Stimulated activated CD4-positive, alpha-beta T cell treated with anti-CD3 and anti-CD28 coated beads, Interleukin-4, amount 100 ng/mL, for 4 hours (primary cell): ENCODE measurements around the gene AMACR.

ENCODE experiments used
- DNase-seq, 2 experiments: peaks; one replicate each; pipeline ENCODE4 v3.0.0-alpha.2; 2020

Gene AMACR

GRCh38 chr5:34007621-34008600, at the start of gene AMACR:
Gene AMACR (minus strand): TSS chr5:34008050. CDS start chr5:34008019, 31 bp downstream.
- DNase-seq = peak; percentile 87 to 91

DNA sequence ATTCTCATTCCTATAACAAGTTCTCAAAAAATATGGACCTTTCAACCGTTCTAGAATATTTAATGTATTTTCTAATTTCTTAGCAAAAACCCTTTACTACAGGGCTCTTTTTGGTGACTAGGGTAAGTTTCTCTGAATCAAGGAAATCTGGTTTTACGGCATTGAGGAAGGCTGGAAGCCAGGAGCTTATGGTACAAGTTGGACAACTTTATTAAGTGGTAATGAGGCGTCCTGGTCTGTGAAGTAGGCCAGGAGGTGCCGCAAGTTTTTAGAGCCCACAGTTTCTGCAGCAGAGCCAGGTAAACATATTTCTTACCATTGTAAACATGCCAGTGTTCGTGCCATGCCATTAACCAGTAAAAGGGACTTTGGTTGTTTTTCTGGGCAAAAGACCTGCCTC, 49.7 kb upstream of the AMACR start:
- DNase-seq = no peak

DNA sequence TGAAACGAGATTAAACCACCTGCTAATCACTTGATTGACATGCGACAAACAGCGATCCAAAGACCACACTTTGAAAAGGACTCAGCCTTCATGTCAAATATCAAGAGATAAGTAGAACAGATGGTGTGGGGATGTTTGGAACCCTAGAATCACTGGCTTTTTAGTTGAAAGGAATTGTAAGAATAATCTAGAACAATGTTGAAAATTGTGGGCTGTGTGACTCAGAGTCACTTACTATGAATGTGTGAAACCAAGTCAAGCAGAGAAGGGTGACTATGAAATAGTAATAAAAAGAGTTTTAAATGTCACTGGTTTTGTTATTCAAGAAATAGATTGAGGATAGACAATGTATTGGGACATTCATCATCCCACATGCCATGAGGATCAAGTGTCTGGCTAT, 49.3 kb upstream of the AMACR start:
- DNase-seq = no peak

DNA sequence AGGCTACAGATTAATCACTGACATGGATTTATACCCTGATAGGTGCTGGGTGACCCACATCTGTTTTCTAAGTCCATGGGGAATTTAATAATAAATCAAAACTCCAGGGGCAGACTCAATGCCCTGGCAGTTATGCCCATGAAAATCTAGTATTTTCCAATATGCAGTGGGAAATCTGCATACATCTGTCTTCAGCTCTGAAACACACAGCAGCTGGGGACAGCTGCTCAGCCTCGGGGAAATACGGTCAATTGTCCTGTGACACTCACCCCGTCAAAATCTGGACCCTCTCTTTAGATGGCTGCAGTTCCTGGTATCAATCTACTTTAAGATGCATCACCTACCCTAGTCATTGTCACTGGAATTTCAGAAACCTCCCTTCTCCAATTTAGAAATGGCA, 47.8 kb upstream of the AMACR start:
- DNase-seq = no peak

GRCh38 chr5:34054400-34054729, 46.5 kb upstream of the AMACR start:
- DNase-seq = no peak

DNA sequence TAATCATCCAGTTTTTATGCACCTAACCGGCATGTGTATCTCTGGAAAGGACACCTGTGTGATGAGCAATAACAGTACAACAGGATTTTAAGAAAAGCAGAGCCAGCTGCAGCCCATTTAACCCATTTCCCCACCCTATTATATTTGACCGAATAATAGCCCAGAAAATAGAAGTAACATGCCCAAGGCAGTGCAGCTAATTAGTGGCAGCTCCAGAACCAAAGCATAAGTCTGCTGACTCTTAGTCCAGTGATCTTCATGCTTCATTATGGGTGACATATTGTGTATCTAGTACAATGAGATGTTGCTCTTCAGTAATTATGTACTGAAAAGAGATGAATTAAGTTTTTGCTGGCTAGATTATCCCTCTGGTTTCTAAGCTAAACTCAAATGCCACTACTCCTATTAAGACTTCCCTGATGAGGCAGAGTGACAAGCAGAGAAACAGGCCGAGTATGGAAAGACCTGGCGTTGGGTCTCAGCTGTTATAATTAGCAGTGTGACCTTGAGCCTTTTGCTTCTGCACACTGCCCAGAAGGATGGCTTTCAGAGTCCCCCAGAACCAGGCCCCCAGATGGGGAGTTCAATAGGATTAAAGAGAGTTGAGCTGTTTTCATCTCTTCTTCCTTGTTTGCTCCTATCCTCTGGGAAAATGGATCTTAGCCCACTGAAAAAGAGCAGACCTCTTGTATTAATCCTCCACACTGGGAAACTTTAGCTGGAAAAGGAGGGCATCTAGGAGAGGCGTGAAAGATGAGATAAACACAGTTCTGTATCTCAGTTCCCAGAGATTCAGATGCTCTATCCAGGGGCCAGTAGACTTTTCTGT, 45.9 kb upstream of the AMACR start:
- no peak for DNase-seq

GRCh38 chr5:34053133-34053532, 45.3 kb upstream of the AMACR start:
- DNase-seq = no peak

- no peak for DNase-seq
These were observed 43.6 kb upstream of the AMACR start for GRCh38 chr5:34051374-34051980.

GRCh38 chr5:34047774-34048572, 40.1 kb upstream of the AMACR start:
- DNase-seq = no peak

- no peak for DNase-seq
These were observed 39.3 kb upstream of the AMACR start for GRCh38 chr5:34047143-34047542.

DNA sequence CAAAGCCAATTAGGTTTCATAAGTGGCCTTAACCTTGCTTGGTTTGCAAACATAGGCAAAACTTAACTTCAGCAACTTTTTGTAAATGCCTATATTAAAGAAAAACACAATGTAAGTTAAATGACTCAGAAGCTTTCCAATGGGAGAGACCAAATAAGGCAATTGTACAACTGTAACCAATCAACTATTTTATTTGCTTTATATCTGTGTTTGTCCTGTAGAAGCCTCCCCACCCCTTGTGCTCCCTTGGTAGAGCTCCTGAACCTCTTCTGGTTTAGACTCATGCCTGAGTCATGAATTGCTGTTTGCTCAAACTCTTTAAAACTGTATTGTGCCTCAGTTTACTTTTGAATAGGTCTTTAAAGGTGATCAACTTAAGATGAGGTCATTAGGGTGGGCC, 38.1 kb upstream of the AMACR start:
- DNase-seq = no peak

DNA sequence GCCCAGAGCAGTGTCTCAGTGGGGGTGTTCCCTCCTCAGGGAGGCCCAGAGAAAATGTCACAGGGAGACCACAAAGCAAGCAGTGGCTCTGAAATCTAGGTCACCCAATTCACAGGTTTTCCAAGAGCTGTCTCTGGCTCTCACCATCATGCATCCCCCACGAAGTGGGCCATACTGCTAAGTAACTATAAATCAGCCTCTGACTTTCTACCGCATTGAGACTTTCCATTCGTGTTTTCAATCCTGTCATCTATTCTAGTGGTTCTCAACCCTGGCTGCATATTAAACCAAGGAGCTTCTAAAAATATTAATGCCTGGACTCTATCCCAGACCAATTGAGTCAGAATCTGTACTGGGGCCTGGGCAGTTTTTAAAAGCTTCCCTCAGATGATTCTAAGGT, 37.2 kb upstream of the AMACR start:
- peak in 1 of 2 experiments; percentile 1 for DNase-seq

DNA sequence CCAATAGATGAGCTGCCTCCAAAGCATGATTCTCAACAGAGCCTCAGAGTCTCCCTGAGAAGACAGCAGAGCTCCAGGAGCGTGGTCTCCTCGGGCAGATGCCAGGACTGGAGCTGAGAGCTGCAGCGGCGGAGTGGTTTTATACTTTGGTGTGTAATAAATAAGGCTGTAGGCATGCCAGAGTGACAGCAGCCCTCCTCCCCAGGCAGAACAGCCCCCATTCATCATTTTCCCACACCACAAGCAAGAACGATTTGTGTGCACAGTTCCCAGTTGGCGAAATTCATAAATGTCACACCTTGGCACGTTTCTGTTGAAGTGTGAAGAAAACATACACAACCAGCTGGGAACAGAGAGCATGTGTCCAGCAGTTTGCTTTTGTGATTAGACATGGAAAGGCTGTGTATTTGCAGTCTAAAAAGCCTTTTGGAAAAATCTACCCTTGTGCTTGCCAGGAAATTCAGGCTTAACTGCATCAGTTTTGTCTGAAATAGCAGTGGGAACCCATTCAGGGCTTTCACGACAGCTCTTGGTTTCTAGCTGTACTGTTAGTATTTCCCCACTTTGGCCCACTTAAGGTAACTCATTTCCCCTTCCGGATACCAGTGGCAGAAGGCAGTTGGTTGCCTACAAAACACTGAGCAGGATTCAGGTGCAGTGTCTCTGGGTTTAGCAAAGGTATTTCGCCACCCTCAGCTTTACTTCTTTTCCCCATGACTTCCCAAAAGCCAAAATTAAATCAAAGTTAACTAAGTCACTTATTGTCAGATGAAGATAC, 35.4 kb upstream of the AMACR start, which contains the start of gene C1QTNF3:
Gene C1QTNF3 (minus strand): TSS at position 115 of the 778 bp plus-strand sequence. CDS start 88 bp downstream, at position 27.
- no peak for DNase-seq

GRCh38 chr5:34042321-34042720, 34.5 kb upstream of the AMACR start:
- DNase-seq = no peak

- no peak for DNase-seq
These were observed 33.6 kb upstream of the AMACR start for GRCh38 chr5:34041247-34041972.

GRCh38 chr5:34040472-34040871, 32.6 kb upstream of the AMACR start:
- no peak for DNase-seq

GRCh38 chr5:34039398-34040157, 31.7 kb upstream of the AMACR start:
- no peak for DNase-seq

GRCh38 chr5:34038838-34039237, 31.0 kb upstream of the AMACR start:
- DNase-seq = no peak

DNA sequence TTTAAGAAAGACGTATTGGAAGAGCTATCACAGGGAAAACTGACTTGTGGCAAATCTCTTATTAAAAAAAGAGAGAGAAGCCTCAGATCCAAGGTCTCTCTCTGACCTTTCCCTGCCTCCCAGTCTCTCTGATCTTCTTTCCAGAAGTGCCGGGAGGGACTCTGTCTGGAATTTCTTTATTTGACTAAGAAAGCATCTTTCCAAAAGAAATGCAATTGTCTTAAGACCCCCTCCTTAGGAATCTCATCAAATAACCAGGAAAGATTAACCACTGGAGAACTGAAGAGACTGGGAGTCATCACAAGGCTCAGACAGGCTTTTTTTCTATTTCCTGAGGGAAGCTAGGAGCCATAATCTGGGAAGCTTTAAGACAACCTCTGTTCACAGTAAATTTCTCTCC, 30.5 kb upstream of the AMACR start:
- no peak for DNase-seq

- DNase-seq = no peak
These were observed 29.9 kb upstream of the AMACR start for GRCh38 chr5:34037726-34038125.
